IMR-90 (cell line): ENCODE results near the gene STX2. TPM values are rescaled to one million over a fixed set of nuclear protein-coding genes. Genes with fewer than 3 reads are reported as not detected.

Experiments used
- ATAC-seq: fragments of 200-7000 bp; cut with Tn5 transposase; 2 replicates; pipeline ENCODE4 v1.9.1; 2020; ENCODE audit warnings: low read depth, mild to moderate bottlenecking, moderate library complexity
- BruUV-seq: library from RNA; stranded (reverse); fragments of 400-500 nt; replicated peaks from 2 replicates; lab custom pipeline; 2021; lab: Mats Ljungman, UMichigan
- CTCF ChIA-PET: fragments of 300-600 bp; formaldehyde crosslinking; extraction: SDS; loops from one replicate; lab custom pipeline; 2021; ENCODE audit warnings: antibody characterized with exemption; lab: Yijun Ruan, JAX
- POLR2A ChIA-PET: fragments of 300-600 bp; sonication (Branson Sonifier 250); formaldehyde crosslinking; loops from one replicate; lab custom pipeline; 2022; ENCODE audit warnings: antibody characterized with exemption; ENCODE audit not compliant: unreplicated experiment; lab: Charles Lee
- DNase-seq: peaks from one replicate; pipeline ENCODE4 v3.0.0; 2013
- H2AFZ ChIP-seq: replicated peaks from 2 replicates; pipeline ENCODE3; 2013; ENCODE audit warnings: low read length, mild to moderate bottlenecking; ENCODE audit not compliant: poor library complexity
- H2AK5ac ChIP-seq: 2 replicates; pipeline ENCODE4 v1.6.1; 2013; ENCODE audit warnings: low read depth, low read length, inconsistent platforms
- H2AK9ac ChIP-seq: replicated peaks from 2 replicates; pipeline ENCODE3; 2013; ENCODE audit warnings: mild to moderate bottlenecking, low read depth, low read length, moderate library complexity; ENCODE audit not compliant: poor library complexity
- H2BK120ac ChIP-seq: 2 replicates; pipeline ENCODE4 v1.6.1; 2013; ENCODE audit warnings: low read depth, low read length, inconsistent platforms
- H2BK15ac ChIP-seq: 3 replicates; pipeline ENCODE4 v1.6.1; 2013; ENCODE audit warnings: low read depth, low read length, inconsistent platforms
- H2BK20ac ChIP-seq: 2 replicates; pipeline ENCODE4 v1.6.1; 2013; ENCODE audit warnings: low read depth, mild to moderate bottlenecking, inconsistent platforms, low read length, moderate library complexity
- H2BK5ac ChIP-seq: 2 replicates; pipeline ENCODE4 v1.6.1; 2013; ENCODE audit warnings: mild to moderate bottlenecking, low read depth, low read length, inconsistent platforms; ENCODE audit not compliant: poor library complexity, severe bottlenecking
- H3K14ac ChIP-seq: replicated peaks from 2 replicates; pipeline ENCODE4 v1.6.1; 2013; ENCODE audit warnings: low read depth, low read length, inconsistent platforms
- H3K18ac ChIP-seq: 2 replicates; pipeline ENCODE4 v1.6.1; 2013; ENCODE audit warnings: low read depth, low read length, control low read depth
- H3K23ac ChIP-seq: 2 replicates; pipeline ENCODE4 v1.6.1; 2013; ENCODE audit warnings: low read depth, low read length, inconsistent platforms
- H3K27ac ChIP-seq: 2 replicates; pipeline ENCODE4 v1.5.1; 2013; ENCODE audit warnings: mild to moderate bottlenecking, control low read depth, low read length; ENCODE audit not compliant: insufficient read depth
- H3K27me3 ChIP-seq: 2 replicates; pipeline ENCODE4 v1.6.1; 2013; ENCODE audit warnings: low read length; ENCODE audit not compliant: control insufficient read depth, insufficient read depth
- H3K36me3 ChIP-seq: 2 replicates; pipeline ENCODE4 v1.6.1; 2013; ENCODE audit warnings: low read length, mixed read lengths; ENCODE audit not compliant: control insufficient read depth, insufficient read depth
- H3K4ac ChIP-seq: 2 replicates; pipeline ENCODE4 v1.6.1; 2013; ENCODE audit warnings: low read depth, low read length, inconsistent platforms
- H3K4me1 ChIP-seq: 2 replicates; pipeline ENCODE4 v1.6.1; 2013; ENCODE audit warnings: low read length, mixed read lengths; ENCODE audit not compliant: control insufficient read depth, insufficient read depth
- H3K4me2 ChIP-seq: 2 replicates; pipeline ENCODE4 v1.6.1; 2013; ENCODE audit warnings: low read depth, mild to moderate bottlenecking, control low read depth, low read length, moderate library complexity
- H3K4me3 ChIP-seq: 2 replicates; pipeline ENCODE4 v1.5.1; 2013; ENCODE audit warnings: low read depth, mild to moderate bottlenecking, control low read depth, low read length, moderate library complexity; ENCODE audit not compliant: insufficient read depth
- H3K56ac ChIP-seq: 2 replicates; pipeline ENCODE4 v1.6.1; 2013; ENCODE audit warnings: low read length, inconsistent platforms; ENCODE audit not compliant: insufficient read depth; ENCODE audit errors: extremely low read depth
- H3K79me1 ChIP-seq, 2 experiments: 2 replicates each; pipeline ENCODE4 v1.6.1; 2013; ENCODE audit warnings: low read length in 2 of 2, inconsistent platforms in 1 of 2, low read depth in 1 of 2
- H3K9ac ChIP-seq: 2 replicates; pipeline ENCODE4 v1.6.1; 2013; ENCODE audit warnings: low read depth, low read length, control low read depth
- H3K9me1 ChIP-seq: 2 replicates; pipeline ENCODE4 v1.6.1; 2013; ENCODE audit warnings: low read length, inconsistent platforms; ENCODE audit not compliant: insufficient read depth
- H3K9me3 ChIP-seq: 2 replicates; pipeline ENCODE4 v1.6.1; 2013; ENCODE audit warnings: low read length; ENCODE audit not compliant: control insufficient read depth, insufficient read depth
- H4K20me1 ChIP-seq: 2 replicates; pipeline ENCODE4 v1.6.1; 2013; ENCODE audit warnings: low read length, inconsistent platforms; ENCODE audit not compliant: insufficient read depth
- H4K5ac ChIP-seq: 2 replicates; pipeline ENCODE4 v1.6.1; 2013; ENCODE audit warnings: mild to moderate bottlenecking, low read depth, low read length, control low read depth
- H4K8ac ChIP-seq, 2 experiments: 2 replicates each; pipeline ENCODE4 v1.6.1; 2013; ENCODE audit warnings: low read depth in 2 of 2, low read length in 2 of 2, control low read depth in 1 of 2, inconsistent platforms in 1 of 2
- H4K91ac ChIP-seq: 2 replicates; pipeline ENCODE4 v1.6.1; 2013; ENCODE audit warnings: low read depth, low read length, inconsistent platforms; ENCODE audit not compliant: insufficient read depth
- BHLHE40 ChIP-seq: fragments of 150-350 bp; IDR thresholded peaks from 2 replicates; pipeline ENCODE4 v1.6.1; 2016; ENCODE audit warnings: mild to moderate bottlenecking, low read depth, low read length
- CEBPB ChIP-seq: IDR thresholded peaks from 2 replicates; pipeline ENCODE4 v1.6.1; 2012; ENCODE audit warnings: low read depth, low read length, improper control_type of control experiment
- CHD1 ChIP-seq: IDR thresholded peaks from 2 replicates; pipeline ENCODE4 v1.6.1; 2012; ENCODE audit warnings: low read depth, low read length, improper control_type of control experiment
- FOS ChIP-seq: fragments of 150-350 bp; IDR thresholded peaks from 2 replicates; pipeline ENCODE4 v1.6.1; 2016; ENCODE audit warnings: low read depth, low read length
- MAFK ChIP-seq: IDR thresholded peaks from 2 replicates; pipeline ENCODE4 v1.6.1; 2012; ENCODE audit warnings: low read depth, low read length, improper control_type of control experiment
- MAZ ChIP-seq: IDR thresholded peaks from 2 replicates; pipeline ENCODE4 v1.6.1; 2012; ENCODE audit warnings: low read depth, mild to moderate bottlenecking, low read length, improper control_type of control experiment, moderate library complexity, borderline replicate concordance
- MXI1 ChIP-seq: IDR thresholded peaks from 2 replicates; pipeline ENCODE4 v1.6.1; 2012; ENCODE audit warnings: low read depth, mild to moderate bottlenecking, low read length, moderate library complexity, borderline replicate concordance
- POLR2A ChIP-seq: IDR thresholded peaks from 2 replicates; pipeline ENCODE4 v1.6.1; 2012; ENCODE audit warnings: mild to moderate bottlenecking, low read depth, low read length
- RAD21 ChIP-seq: IDR thresholded peaks from 2 replicates; pipeline ENCODE4 v1.6.1; 2012; ENCODE audit warnings: low read length, improper control_type of control experiment
- RCOR1 ChIP-seq: IDR thresholded peaks from 2 replicates; pipeline ENCODE4 v1.6.1; 2012; ENCODE audit warnings: mild to moderate bottlenecking, low read length, improper control_type of control experiment; ENCODE audit not compliant: insufficient replicate concordance
- RFX5 ChIP-seq: IDR thresholded peaks from 2 replicates; pipeline ENCODE4 v1.8.0; 2012; ENCODE audit warnings: low read depth, mild to moderate bottlenecking, low read length, moderate library complexity
- SMC3 ChIP-seq: fragments of 150-350 bp; IDR thresholded peaks from 2 replicates; pipeline ENCODE4 v1.6.1; 2016; ENCODE audit warnings: low read depth, mild to moderate bottlenecking, antibody characterized with exemption, low read length, moderate library complexity
- WGBS, 2 experiments: methylation state at CpG; one replicate each; pipeline versions ENCODE4 v1.1.5 to v1.1.7; 2013; ENCODE audit warnings: missing lambda C conversion rate in 2 of 2; ENCODE audit not compliant: insufficient read length in 1 of 2; ENCODE audit errors: extremely low coverage in 2 of 2; 5-methylcytosine and 5-hydroxymethylcytosine counted together
- dilution Hi-C: fragments of 300-500 bp; cut with HindIII; formaldehyde crosslinking; loops from one replicate; pipeline ENCODE4 v1.14.3; 2018; ENCODE audit warnings: low sequenced_read_pairs; ENCODE audit not compliant: unreplicated experiment
- in situ Hi-C: fragments of 300-500 bp; cut with MboI; formaldehyde crosslinking; loops from 3 replicates; pipeline ENCODE4 v1.14.3; 2019; ENCODE audit warnings: low sequenced_read_pairs, inconsistent platforms, mixed read lengths
- intact Hi-C: fragments of 100-400 bp; cut with micrococcal nuclease; formaldehyde crosslinking; loops from 2 replicates; pipeline ENCODE4 v1.10.0; 2022
- polyA plus RNA-seq, 3 experiments: library from polyadenylated mRNA; depleted of rRNA; stranded (reverse); fragments of >200 nt; gene quantifications; 2 replicates each; pipeline ENCODE4 v1.2.3, GENCODE V29; 2012; ENCODE audit warnings: low replicate concordance in 1 of 3
- total RNA-seq: library from RNA; depleted of rRNA; stranded (reverse); fragments of >200 nt; gene quantifications from 2 replicates; pipeline ENCODE4 v1.2.3, GENCODE V29; 2012
- TF ChIP-seq, protein P1 (sequence below): fragments of 150-350 bp; IDR thresholded peaks from 2 replicates; pipeline ENCODE4 v1.6.1; 2016; ENCODE audit warnings: low read depth, mild to moderate bottlenecking, low read length, moderate library complexity, borderline replicate concordance
- TF ChIP-seq, protein P2 (sequence below): fragments of 150-350 bp; IDR thresholded peaks from 2 replicates; pipeline ENCODE4 v1.6.1; 2017; ENCODE audit warnings: mild to moderate bottlenecking, antibody characterized with exemption, low read length, low read depth
- TF ChIP-seq, protein P3 (sequence below): conservative IDR thresholded peaks from 2 replicates; pipeline ENCODE4 v1.5.1; 2012; ENCODE audit warnings: mild to moderate bottlenecking, low read depth, low read length, improper control_type of control experiment

STX2 gene
- total and polyA plus RNA-seq, 2 of the 4 experiments (the other 2 are of a cell fraction), result 26.9 to 32.5 TPM

DNA sequence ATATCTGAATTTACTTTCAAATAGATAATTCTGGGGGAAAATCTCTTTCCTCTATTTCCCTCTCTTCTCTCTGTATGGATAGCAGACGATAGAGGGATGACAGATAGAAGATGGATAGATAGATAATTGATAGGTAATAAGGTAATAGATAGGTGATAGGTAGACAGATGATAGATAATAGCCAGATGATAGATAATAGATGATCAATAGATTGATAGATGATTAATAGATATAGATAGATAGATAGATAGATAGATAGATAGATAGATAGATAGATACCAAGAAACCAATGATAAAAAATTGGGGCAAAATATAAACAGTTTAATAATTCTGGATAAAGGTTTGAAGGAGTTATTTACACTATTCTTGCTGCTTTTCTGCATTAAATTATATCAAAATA, 96.3 kb downstream of the STX2 start:
- Histone ChIP-seq H3K4me1 (no peaks in the 10 kb centered on the region), H3K14ac (no peak overlapping the region), H3K4me3 (no peak overlapping the region), H4K5ac (no peak overlapping the region), H4K91ac (no peak overlapping the region), H2BK5ac (no peak overlapping the region), H3K9me3 (peaks cover 14% of the 10 kb centered on the region; the same call in 1 of the 2 replicates), H3K9ac (no peak overlapping the region), H2BK20ac (no peak overlapping the region), H3K9me1 (no peaks in the 10 kb centered on the region), H4K20me1 (no peaks in the 10 kb centered on the region), H3K56ac (no peak overlapping the region), H3K79me1 (no peaks in the 10 kb centered on the region), H4K8ac (no peak overlapping the region), H2AK9ac (no peak overlapping the region), H3K18ac (no peak overlapping the region), H3K36me3 (no peaks in the 10 kb centered on the region), H2BK15ac (no peak overlapping the region), H3K23ac (no peak overlapping the region), H3K27me3 (no peaks in the 10 kb centered on the region), H2AFZ (no peak overlapping the region), H2AK5ac (no peak overlapping the region), H3K4me2 (no peak overlapping the region), H3K4ac (no peak overlapping the region), H2BK120ac (no peak overlapping the region), H3K27ac (no peak overlapping the region)
- no CpG with 5 or more reads among the region's 1 CpG for WGBS, 2 experiments
- dilution Hi-C loops, result no loop called here
- intact Hi-C loops, result no loop called here
- CTCF ChIA-PET, result no interaction called here
- no peak for DNase-seq
- in situ Hi-C loops, result loop anchor here (25.0 kb wide), 2 partner anchors 705 to 1955 kb away; no protein-coding TSS in a partner anchor
- TF ChIP-seq, protein P1, sequence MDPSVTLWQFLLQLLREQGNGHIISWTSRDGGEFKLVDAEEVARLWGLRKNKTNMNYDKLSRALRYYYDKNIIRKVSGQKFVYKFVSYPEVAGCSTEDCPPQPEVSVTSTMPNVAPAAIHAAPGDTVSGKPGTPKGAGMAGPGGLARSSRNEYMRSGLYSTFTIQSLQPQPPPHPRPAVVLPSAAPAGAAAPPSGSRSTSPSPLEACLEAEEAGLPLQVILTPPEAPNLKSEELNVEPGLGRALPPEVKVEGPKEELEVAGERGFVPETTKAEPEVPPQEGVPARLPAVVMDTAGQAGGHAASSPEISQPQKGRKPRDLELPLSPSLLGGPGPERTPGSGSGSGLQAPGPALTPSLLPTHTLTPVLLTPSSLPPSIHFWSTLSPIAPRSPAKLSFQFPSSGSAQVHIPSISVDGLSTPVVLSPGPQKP, result no peak
- no peak for TF ChIP-seq MAZ
- no peak for TF ChIP-seq CHD1
- TF ChIP-seq, protein P2, sequence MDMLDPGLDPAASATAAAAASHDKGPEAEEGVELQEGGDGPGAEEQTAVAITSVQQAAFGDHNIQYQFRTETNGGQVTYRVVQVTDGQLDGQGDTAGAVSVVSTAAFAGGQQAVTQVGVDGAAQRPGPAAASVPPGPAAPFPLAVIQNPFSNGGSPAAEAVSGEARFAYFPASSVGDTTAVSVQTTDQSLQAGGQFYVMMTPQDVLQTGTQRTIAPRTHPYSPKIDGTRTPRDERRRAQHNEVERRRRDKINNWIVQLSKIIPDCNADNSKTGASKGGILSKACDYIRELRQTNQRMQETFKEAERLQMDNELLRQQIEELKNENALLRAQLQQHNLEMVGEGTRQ, result no peak
- no peak for TF ChIP-seq MXI1
- no peak for TF ChIP-seq BHLHE40
- no peak for TF ChIP-seq CEBPB
- no peak for TF ChIP-seq FOS
- no peak for TF ChIP-seq RFX5
- TF ChIP-seq, protein P3, sequence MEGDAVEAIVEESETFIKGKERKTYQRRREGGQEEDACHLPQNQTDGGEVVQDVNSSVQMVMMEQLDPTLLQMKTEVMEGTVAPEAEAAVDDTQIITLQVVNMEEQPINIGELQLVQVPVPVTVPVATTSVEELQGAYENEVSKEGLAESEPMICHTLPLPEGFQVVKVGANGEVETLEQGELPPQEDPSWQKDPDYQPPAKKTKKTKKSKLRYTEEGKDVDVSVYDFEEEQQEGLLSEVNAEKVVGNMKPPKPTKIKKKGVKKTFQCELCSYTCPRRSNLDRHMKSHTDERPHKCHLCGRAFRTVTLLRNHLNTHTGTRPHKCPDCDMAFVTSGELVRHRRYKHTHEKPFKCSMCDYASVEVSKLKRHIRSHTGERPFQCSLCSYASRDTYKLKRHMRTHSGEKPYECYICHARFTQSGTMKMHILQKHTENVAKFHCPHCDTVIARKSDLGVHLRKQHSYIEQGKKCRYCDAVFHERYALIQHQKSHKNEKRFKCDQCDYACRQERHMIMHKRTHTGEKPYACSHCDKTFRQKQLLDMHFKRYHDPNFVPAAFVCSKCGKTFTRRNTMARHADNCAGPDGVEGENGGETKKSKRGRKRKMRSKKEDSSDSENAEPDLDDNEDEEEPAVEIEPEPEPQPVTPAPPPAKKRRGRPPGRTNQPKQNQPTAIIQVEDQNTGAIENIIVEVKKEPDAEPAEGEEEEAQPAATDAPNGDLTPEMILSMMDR, result no peak
- TF ChIP-seq RCOR1, result no peak
- TF ChIP-seq SMC3, result no peak
- TF ChIP-seq RAD21, result no peak
- no peak for TF ChIP-seq POLR2A
- no peak for TF ChIP-seq MAFK
- no TSS peak for BruUV-seq
- POLR2A ChIA-PET, result no interaction called here
- ATAC-seq, result no peak
